Kidney glomerular epithelial cell (primary cell): ENCODE data around the gene CABCOCO1.

Experiments
- DNase-seq: peaks from one replicate; lab custom pipeline; 2025; lab: John Stamatoyannopoulos, UW

CABCOCO1 gene

GRCh38 chr10:61754587-61755550 lies 92.1 kb downstream of the CABCOCO1 start:
- no peak for DNase-seq

DNA sequence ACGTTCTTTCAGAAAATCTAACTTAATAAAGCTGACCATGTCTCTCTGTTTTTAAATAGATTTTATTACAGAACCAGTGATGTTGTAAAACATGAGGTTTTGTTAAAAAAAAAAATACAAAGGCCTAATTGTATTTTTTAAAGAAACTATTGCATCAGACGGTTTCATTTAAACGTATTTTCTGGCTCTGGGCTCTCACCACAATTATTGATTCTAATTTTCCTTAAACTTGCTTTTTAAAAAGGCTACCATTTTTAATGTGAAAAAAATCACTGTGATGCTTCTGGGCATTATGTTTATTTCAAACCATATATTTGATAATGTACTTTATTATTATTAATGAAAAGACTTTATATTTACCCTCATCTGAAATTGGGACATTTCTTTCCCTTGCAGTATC lies 94.3 kb downstream of the CABCOCO1 start:
- no peak for DNase-seq

- DNase-seq: peak; percentile 65
These were observed 95.0 kb downstream of the CABCOCO1 start for GRCh38 chr10:61757525-61758397.

DNA sequence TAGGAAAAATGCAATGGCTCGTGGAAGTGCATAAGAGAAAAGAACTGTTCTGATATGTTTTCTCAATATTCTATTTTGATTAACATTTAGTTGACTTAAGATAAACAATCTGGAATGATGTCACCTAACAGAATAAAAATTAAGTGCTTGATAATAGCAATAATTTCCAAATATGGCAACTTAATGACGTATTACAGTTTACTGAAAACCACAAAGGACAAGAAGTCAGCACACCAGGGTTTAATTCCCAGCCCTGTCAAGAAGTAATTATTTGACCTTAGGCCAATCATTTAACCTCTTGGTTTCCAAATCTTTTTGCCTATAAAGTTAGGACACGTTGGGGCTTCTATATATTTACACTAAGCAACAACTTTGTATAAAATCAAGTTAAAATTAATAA lies 95.7 kb downstream of the CABCOCO1 start:
- DNase-seq: no peak

GRCh38 chr10:61759751-61760150 lies 97.0 kb downstream of the CABCOCO1 start:
- no peak for DNase-seq

DNA sequence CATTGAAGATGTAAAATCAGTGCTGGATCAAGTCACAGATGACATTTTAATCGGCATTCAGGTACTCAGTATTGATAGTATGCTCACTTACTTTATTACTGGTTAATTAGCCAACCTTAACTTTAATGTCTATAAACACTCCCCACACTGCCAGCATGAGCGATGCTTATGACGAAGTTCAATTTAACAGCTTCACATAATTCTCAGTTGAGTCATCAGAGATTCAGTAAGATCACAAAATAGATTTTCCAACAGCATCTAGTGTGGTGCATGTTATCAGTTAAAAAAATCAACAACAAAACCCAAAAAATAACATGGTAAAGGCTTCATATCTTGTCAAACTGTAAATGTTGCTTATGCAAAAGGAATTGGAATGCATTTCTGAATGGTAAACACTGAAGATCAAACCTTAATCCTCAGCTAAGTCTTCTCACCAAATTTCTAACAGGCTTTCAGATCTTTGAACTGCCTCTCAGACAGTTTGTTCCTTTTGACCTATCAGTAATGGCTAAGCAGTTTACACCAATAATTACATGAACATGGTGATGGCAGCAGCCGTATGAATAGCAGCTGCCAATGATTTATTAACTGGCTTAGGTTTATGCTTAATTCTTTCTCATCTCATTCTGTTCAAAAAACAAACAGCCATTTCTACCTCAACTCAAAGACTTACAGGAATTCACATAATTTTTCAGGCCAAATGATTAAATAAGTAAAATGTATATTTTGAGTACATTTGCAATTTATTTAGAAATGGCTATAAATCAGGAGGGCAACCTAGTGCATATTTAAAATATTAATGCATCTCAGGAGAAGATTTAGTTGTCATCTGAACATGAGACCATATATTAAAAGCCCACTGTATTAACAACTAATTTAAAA lies 98.5 kb downstream of the CABCOCO1 start:
- DNase-seq: peak; percentile 87

GRCh38 chr10:61761825-61762217 lies 99.1 kb downstream of the CABCOCO1 start:
- no peak for DNase-seq

DNA sequence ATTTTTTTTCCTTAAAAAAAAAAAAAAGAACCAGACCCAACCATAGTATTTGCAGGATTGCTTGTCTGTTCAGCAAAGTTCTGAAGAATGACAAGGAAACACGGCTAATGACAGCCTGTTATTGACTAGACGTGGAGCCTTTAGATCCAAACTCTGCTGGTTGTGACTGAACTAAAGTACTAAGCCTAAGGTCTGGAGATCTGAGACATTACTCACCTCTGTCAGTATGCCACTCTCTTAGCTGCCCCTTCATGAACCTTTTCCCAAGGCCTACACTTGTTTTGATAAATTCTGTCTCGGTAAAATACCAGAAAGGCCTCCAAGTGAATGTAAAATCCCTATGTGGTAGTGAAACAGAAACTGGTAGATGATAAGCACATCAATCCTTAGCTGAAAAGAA lies 101.0 kb downstream of the CABCOCO1 start:
- no peak for DNase-seq

- no peak for DNase-seq
These were observed 101.8 kb downstream of the CABCOCO1 start for GRCh38 chr10:61764486-61764885.

- no peak for DNase-seq
These were observed 102.7 kb downstream of the CABCOCO1 start for GRCh38 chr10:61765176-61766087.

DNA sequence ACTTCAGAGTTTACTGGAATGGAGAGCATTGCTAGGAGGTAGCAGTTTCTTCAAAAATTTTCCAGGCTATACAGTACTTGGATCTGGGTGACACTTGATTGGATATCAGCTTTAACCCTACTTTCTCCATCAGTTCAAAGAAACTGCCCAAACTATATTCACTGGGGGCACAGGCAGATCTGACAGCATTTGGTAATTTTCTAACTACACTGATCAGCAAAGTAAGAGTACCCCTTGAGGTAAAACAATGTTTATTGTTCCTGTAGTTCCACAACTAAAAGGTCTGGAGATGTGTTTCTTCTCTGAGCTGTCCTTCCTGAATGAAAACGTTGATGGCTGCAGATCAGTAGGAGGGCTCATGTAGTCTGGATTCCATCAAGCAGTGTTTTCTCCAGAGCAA lies 104.2 kb downstream of the CABCOCO1 start:
- no peak for DNase-seq

DNA sequence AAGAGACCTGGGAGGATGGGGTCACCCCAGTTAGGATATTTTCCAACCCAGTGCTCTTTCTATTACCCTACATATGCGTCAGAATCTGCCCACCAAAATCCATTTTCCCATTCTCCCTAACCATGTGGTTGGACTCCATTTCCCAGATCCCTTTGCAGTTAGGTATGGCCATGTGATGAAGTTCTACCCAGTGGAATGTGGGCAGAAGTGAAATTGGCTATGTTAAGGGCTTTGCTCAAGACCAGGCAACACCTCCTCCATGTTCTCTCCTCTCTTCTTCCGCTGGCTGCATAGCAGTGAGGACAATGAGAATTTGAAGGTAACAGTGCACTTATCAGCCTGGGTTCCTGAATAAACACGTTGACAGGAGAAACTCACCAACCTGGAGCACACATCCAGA lies 111.3 kb downstream of the CABCOCO1 start:
- no peak for DNase-seq

DNA sequence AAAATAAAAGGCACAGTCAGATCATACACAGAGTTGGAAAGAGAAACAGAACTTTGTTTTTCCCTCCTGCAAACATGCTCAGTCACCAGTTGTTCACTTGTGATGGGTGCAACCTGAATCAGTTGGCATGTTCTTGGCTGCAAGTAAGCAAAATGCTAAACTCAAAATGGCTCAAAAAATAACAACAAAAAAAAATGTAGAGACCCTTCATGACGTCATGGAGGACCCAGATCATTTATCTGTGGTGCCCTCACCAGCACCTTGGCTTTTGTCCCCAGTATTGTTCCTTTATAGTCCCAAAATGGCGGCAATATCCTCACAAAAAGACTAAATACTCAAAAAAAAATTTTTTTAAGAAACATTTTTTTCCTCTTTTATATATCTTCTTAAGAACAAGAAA lies 112.4 kb downstream of the CABCOCO1 start:
- DNase-seq: no peak

- no peak for DNase-seq
These were observed 114.0 kb downstream of the CABCOCO1 start for GRCh38 chr10:61776615-61777266.

- DNase-seq: no peak
These were observed 115.4 kb downstream of the CABCOCO1 start for GRCh38 chr10:61778137-61778536.

DNA sequence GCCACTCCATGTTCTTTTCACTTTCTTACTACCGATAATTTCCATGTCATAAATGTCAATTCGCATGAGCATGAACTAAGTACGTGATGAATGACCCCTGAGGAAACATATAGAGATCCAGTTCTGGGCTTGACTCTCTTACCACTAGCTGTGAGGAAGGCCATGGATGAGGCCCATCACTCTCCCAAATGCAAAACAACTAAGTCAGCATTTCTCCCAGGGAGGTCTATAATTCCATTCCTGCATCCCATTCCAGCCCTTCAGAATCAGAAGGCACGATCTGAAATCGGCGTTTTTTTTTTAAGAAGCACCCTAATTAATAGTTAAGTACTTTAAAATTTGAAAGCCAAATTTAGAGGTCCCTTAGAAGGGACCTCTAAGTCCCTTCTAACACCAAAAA lies 116.5 kb downstream of the CABCOCO1 start:
- DNase-seq: no peak

- peak; percentile 40 for DNase-seq
These were observed 117.4 kb downstream of the CABCOCO1 start for GRCh38 chr10:61779950-61780659.

DNA sequence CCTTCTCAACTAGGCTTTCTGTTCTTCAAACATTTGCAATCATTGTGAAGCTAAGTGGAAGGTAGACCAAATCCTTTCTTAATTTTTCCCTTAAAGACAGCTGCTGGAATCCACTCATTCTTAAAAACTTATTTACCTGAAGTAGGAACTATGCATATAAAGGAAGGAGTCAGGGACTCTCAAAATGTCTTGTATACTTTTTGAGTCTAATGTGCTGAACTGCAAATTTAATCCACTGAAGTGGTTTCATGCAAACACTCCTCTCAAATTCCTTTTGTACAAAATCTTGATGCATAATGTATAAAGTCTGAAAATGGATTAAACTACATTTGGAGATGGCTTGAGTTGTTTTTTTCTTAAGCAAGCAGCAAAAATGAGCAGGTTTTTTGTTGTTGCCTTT lies 118.0 kb downstream of the CABCOCO1 start:
- no peak for DNase-seq

- no peak for DNase-seq
These were observed 119.3 kb downstream of the CABCOCO1 start for GRCh38 chr10:61781969-61782403.
